Neural cell (in vitro differentiated cells): Measurements from ENCODE around the gene ZNF467. TPM values are rescaled to one million over a fixed set of nuclear protein-coding genes. Genes with fewer than 3 reads are reported as not detected.

ENCODE experiments used
- H2AFZ ChIP-seq: fragments of 200-600, 300-800 bp; sonication (generic), shearing (Covaris generic); 2 replicates; pipeline ENCODE4 v1.6.0; 2014; ENCODE audit warnings: low read depth, mild to moderate bottlenecking, antibody characterized with exemption, low read length, moderate library complexity
- H3F3A ChIP-seq: fragments of 200-600 bp; shearing (Covaris generic); 2 replicates; pipeline ENCODE4 v1.6.1; 2016; ENCODE audit warnings: mild to moderate bottlenecking, moderate library complexity, mixed read lengths, antibody characterized with exemption, low read length; ENCODE audit not compliant: insufficient read depth, poor library complexity, severe bottlenecking
- H3K27ac ChIP-seq: fragments of 200-600, 300-800 bp; sonication (generic), shearing (Covaris generic); 2 replicates; pipeline ENCODE4 v1.5.1; 2014; ENCODE audit warnings: mild to moderate bottlenecking, low read length, moderate library complexity
- H3K27me3 ChIP-seq: fragments of 300-800, 200-600 bp; sonication (generic), shearing (Covaris generic); 2 replicates; pipeline ENCODE4 v1.6.0; 2014; ENCODE audit warnings: mild to moderate bottlenecking, low read depth, low read length, moderate library complexity; ENCODE audit not compliant: insufficient read depth
- H3K36me3 ChIP-seq: fragments of 300-800, 200-600 bp; sonication (generic), shearing (Covaris generic); 2 replicates; pipeline ENCODE4 v1.5.1; 2014; ENCODE audit warnings: mild to moderate bottlenecking, antibody characterized with exemption, low read length, moderate library complexity; ENCODE audit not compliant: insufficient read depth
- H3K4me2 ChIP-seq: fragments of 300-800, 200-600 bp; sonication (generic), shearing (Covaris generic); 2 replicates; pipeline ENCODE4 v1.6.0; 2014; ENCODE audit warnings: mild to moderate bottlenecking, low read length
- H3K4me3 ChIP-seq: fragments of 300-800, 200-600 bp; sonication (generic), shearing (Covaris generic); 2 replicates; pipeline ENCODE4 v1.5.1; 2014; ENCODE audit warnings: mild to moderate bottlenecking, low read length, moderate library complexity
- H3K79me2 ChIP-seq: fragments of 200-600 bp; shearing (Covaris generic); replicated peaks from 2 replicates; pipeline ENCODE4 v1.6.0; 2014; ENCODE audit warnings: mild to moderate bottlenecking, low read length, moderate library complexity; ENCODE audit not compliant: insufficient read depth
- H3K9ac ChIP-seq: fragments of 300-800, 200-600 bp; sonication (generic), shearing (Covaris generic); 2 replicates; pipeline ENCODE4 v1.6.1; 2016; ENCODE audit warnings: mild to moderate bottlenecking, low read length, mixed read lengths
- H3K9me2 ChIP-seq: fragments of 200-600 bp; shearing (Covaris generic); 2 replicates; pipeline ENCODE4 v1.6.1; 2016; ENCODE audit warnings: mild to moderate bottlenecking, low read length, mixed read lengths; ENCODE audit not compliant: insufficient read depth
- H3K9me3 ChIP-seq: fragments of 200-600, 300-800 bp; sonication (generic), shearing (Covaris generic); 2 replicates; pipeline ENCODE4 v1.6.1; 2016; ENCODE audit warnings: mild to moderate bottlenecking, mixed run types, low read length, moderate library complexity, mixed read lengths
- H4K20me1 ChIP-seq: fragments of 200-600 bp; shearing (Covaris generic); 2 replicates; pipeline ENCODE4 v1.6.1; 2016; ENCODE audit warnings: mild to moderate bottlenecking, mixed run types; ENCODE audit not compliant: insufficient read depth
- CTCF ChIP-seq: fragments of 450-650 bp; IDR thresholded peaks from 2 replicates; pipeline ENCODE4 v1.5.1; 2014; ENCODE audit warnings: antibody characterized with exemption, mild to moderate bottlenecking, moderate library complexity; ENCODE audit not compliant: poor library complexity, severe bottlenecking
- EP300 ChIP-seq: fragments of 450-650 bp; conservative IDR thresholded peaks from 2 replicates; pipeline ENCODE4 v1.6.1; 2014; ENCODE audit warnings: antibody characterized with exemption, mild to moderate bottlenecking, moderate library complexity; ENCODE audit not compliant: poor library complexity, severe bottlenecking
- EZH2 ChIP-seq: fragments of 200-600, 300-800 bp; shearing (Covaris generic), sonication (generic); IDR thresholded peaks from 2 replicates; pipeline ENCODE4 v1.6.1; 2014; ENCODE audit warnings: antibody characterized with exemption, low read length, borderline replicate concordance, mild to moderate bottlenecking; ENCODE audit not compliant: insufficient read depth, poor library complexity, severe bottlenecking
- MXI1 ChIP-seq: fragments of 450-650 bp; conservative IDR thresholded peaks from 2 replicates; pipeline ENCODE4 v1.6.1; 2014; ENCODE audit warnings: antibody characterized with exemption, mild to moderate bottlenecking; ENCODE audit not compliant: poor library complexity, severe bottlenecking
- POLR2AphosphoS5 ChIP-seq: IDR thresholded peaks from 2 replicates; pipeline ENCODE4 v1.6.1; 2012
- RAD21 ChIP-seq: fragments of 450-650 bp; conservative IDR thresholded peaks from 2 replicates; pipeline ENCODE4 v1.6.1; 2014; ENCODE audit warnings: antibody characterized with exemption, mild to moderate bottlenecking, moderate library complexity
- REST ChIP-seq: IDR thresholded peaks from 2 replicates; pipeline ENCODE4 v1.6.1; 2012; ENCODE audit warnings: borderline replicate concordance
- SMC3 ChIP-seq: fragments of 450-650 bp; conservative IDR thresholded peaks from 2 replicates; pipeline ENCODE4 v1.6.1; 2014; ENCODE audit warnings: antibody characterized with exemption, mild to moderate bottlenecking, moderate library complexity; ENCODE audit not compliant: poor library complexity
- TAF1 ChIP-seq: IDR thresholded peaks from 2 replicates; pipeline ENCODE4 v1.6.1; 2012; ENCODE audit warnings: low read depth
- polyA plus RNA-seq: library from polyadenylated mRNA; depleted of rRNA; stranded (reverse); fragments of >200 nt; gene quantifications from 2 replicates; pipeline ENCODE4 v1.2.3, GENCODE V29; 2014

Gene ZNF467
- polyA plus RNA-seq, 1 donor from 2014 or later = 11.9 TPM

- Histone ChIP-seq H3F3A (no peaks in the 10 kb centered on the region), H3K9me2 (no peaks in the 10 kb centered on the region), H3K9me3 (no peaks in the 10 kb centered on the region), H3K4me2 (no peak overlapping the region), H3K27ac (no peak overlapping the region), H3K27me3 (no peaks in the 10 kb centered on the region), H2AFZ (no peak overlapping the region), H3K79me2 (no peaks in the 10 kb centered on the region), H4K20me1 (no peaks in the 10 kb centered on the region), H3K36me3 (no peaks in the 10 kb centered on the region), H3K4me3 (no peak overlapping the region), H3K9ac (no peak overlapping the region)
- TF ChIP-seq EZH2 (no peak), TAF1 (no peak), CTCF (no peak), EP300 (no peak), REST (no peak), POLR2AphosphoS5 (no peak), RAD21 (no peak), MXI1 (no peak), SMC3 (no peak)
Measured at GRCh38 chr7:149821191-149822148, 48.1 kb upstream of the ZNF467 start.

- no peaks in the 10 kb centered on the region for H3K79me2 ChIP-seq
- TF ChIP-seq RAD21 (no peak), CTCF (no peak), EP300 (no peak), SMC3 (no peak), EZH2 (no peak), MXI1 (no peak), POLR2AphosphoS5 (no peak), REST (no peak), TAF1 (no peak)
- no peaks in the 10 kb centered on the region for H4K20me1 ChIP-seq
- no peak overlapping the region for H3K9ac ChIP-seq
- no peaks in the 10 kb centered on the region for H3K9me3 ChIP-seq
- no peak overlapping the region for H3K4me3 ChIP-seq
- no peaks in the 10 kb centered on the region for H3F3A ChIP-seq
- H3K27ac ChIP-seq = no peak overlapping the region
- H3K36me3 ChIP-seq = no peaks in the 10 kb centered on the region
- H2AFZ ChIP-seq = no peak overlapping the region
- H3K9me2 ChIP-seq = no peaks in the 10 kb centered on the region
- H3K4me2 ChIP-seq = no peak overlapping the region
- no peaks in the 10 kb centered on the region for H3K27me3 ChIP-seq
Measured at GRCh38 chr7:149820622-149821190, 47.3 kb upstream of the ZNF467 start.
